Activated CD8-positive, alpha-beta memory T cell treated with anti-CD3 and anti-CD28 coated beads for 48 hours (primary cell): ENCODE results near the gene APOLD1.
"Not testable (repeated sequence)": the region's sequence is repeated elsewhere in the genome, so short reads cannot be mapped to it uniquely, and the experiment has no call there.

Source experiments
- DNase-seq, 3 experiments: peaks; one replicate each; pipeline ENCODE4 v3.0.0-alpha.2; 2020; ENCODE audit warnings: low read depth in 2 of 3, low spot score in 2 of 3

APOLD1 gene

DNA sequence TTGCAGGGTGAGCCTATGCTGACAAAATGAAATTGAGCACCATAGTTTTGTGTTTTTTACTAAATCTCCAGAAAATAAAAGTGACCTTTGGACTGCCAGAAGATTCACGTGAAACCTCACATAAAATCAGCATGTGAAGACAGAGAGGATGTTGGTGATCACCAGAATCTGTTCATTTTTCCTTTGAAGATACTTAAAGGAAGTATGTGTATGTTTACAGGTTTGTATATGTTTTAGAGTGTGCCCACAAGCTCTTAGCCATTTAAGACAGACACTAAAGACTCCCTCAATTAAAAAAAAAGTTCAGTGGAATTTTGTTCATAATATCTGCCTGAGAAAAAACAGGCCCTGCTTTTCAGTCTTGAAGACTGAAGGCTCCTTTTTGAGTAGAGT lies 53.5 kb downstream of the APOLD1 start:
- no peak for DNase-seq

DNA sequence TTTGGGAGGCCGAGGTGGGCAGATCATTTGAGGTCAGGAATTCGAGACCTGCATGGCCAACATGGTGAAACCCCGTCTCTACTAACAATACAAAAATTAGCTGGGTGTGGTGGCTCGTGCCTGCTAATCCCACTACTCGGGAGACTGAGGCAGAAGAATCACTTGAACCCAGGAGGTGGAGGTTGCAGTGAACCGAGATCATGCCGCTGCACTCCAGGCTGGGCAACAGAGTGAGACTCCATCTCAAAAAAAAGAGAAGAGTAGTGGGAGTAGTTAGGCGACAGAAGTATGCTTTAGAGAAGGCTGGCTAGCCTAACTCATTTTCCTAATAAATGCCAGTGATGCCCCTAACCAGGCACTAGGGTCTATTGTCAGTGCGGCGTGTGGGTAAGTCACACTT lies 54.0 kb downstream of the APOLD1 start:
- not testable (repeated sequence) for DNase-seq

DNA sequence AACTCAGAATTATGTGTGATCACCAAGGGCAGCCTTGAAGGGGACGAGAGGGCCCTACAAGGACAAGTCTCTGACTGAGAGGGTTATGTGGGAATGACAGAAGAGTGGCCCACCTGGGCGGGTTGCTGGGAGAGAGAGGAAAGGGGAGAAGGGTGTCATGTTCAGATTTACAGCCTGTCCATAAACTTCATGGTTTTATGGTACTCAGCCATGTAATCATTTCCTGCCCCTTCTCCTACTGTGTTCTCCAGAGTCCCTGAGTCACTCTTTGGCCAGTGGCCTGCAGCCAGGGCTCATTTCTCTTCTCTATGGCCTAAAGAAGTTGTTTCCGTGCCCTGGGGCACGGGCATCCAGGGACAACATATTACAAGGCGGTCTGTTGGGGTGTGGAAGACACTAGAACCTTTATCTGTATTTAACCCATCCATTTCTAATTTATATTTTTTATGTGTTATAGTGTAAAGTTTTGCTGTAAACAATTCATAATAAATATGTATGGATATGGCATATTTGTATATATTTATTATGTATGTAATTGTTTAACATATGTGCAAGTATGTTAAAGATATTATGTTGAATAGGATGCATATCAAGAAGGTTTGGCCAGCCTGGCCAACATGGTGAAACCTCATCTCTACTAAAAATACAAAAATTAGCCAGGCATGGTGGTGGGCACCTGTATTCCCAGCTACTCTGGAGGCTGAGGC lies 54.6 kb downstream of the APOLD1 start:
- DNase-seq, result no peak

DNA sequence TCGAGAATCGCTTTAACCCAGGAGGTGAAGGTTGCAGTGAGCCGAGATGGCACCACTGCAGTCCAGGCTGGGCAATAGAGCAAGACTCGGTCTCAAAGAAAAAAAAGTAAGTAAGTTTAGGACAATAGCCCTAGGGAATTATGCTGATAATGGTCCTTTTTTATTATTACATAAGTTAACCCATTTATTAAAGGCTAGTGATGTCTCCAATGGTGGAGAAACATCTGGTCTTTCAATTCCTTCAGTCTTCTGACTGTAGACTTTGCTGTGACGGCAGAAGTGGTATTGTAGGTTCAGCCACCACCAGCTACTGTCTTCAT lies 55.1 kb downstream of the APOLD1 start:
- DNase-seq, result no peak
